HG02852 (cell line): ENCODE data around the gene ZNF410.
"Not testable (repeated sequence)": the region's sequence is repeated elsewhere in the genome, so short reads cannot be mapped to it uniquely, and the experiment has no call there.

ENCODE experiments used
- ATAC-seq: cut with Tn5 transposase; IDR thresholded peaks from one replicate; pipeline ENCODE4 v1.9.1; 2021; ENCODE audit warnings: mild to moderate bottlenecking, moderate library complexity; ENCODE audit not compliant: unreplicated experiment

The ZNF410 gene

GRCh38 chr14:73884438-73885190 is 2.0 kb upstream of the ZNF410 start:
- ATAC-seq: no peak

GRCh38 chr14:73887318-73887616 is 608 bp downstream of the ZNF410 start:
- ATAC-seq: no peak

GRCh38 chr14:73887694-73888459 is 1.2 kb downstream of the ZNF410 start:
- no peak for ATAC-seq

- no peak for ATAC-seq
These were observed 1.7 kb downstream of the ZNF410 start for GRCh38 chr14:73888460-73888725.

- ATAC-seq: no peak
These were observed 2.3 kb downstream of the ZNF410 start for GRCh38 chr14:73888971-73889370.

- no peak for ATAC-seq
These were observed 2.7 kb downstream of the ZNF410 start for GRCh38 chr14:73889376-73889775.

GRCh38 chr14:73894180-73894687 is 7.6 kb downstream of the ZNF410 start:
- not testable (repeated sequence) for ATAC-seq

GRCh38 chr14:73895939-73896338 is 9.3 kb downstream of the ZNF410 start:
- ATAC-seq: no peak

- no peak for ATAC-seq
These were observed 9.9 kb downstream of the ZNF410 start for GRCh38 chr14:73896521-73896920.

GRCh38 chr14:73903028-73903427 is 16.4 kb downstream of the ZNF410 start:
- no peak for ATAC-seq

GRCh38 chr14:73909681-73910080 is 23.0 kb downstream of the ZNF410 start:
- ATAC-seq: no peak

- ATAC-seq: no peak
These were observed 26.6 kb downstream of the ZNF410 start for GRCh38 chr14:73913256-73913655.

- no peak for ATAC-seq
These were observed 29.7 kb downstream of the ZNF410 start for GRCh38 chr14:73916324-73916723.

GRCh38 chr14:73919457-73919856 is 32.8 kb downstream of the ZNF410 start:
- not testable (repeated sequence) for ATAC-seq

- no peak for ATAC-seq
These were observed 37.7 kb downstream of the ZNF410 start for GRCh38 chr14:73924337-73924736.

- no peak for ATAC-seq
These were observed 49.0 kb downstream of the ZNF410 start for GRCh38 chr14:73935666-73936065.

GRCh38 chr14:73936548-73936947 is 49.9 kb downstream of the ZNF410 start:
- no peak for ATAC-seq

GRCh38 chr14:73937012-73937411 is 50.4 kb downstream of the ZNF410 start:
- ATAC-seq: no peak

- no peak for ATAC-seq
These were observed 55.5 kb downstream of the ZNF410 start for GRCh38 chr14:73942180-73942579.

GRCh38 chr14:73943083-73943482 is 56.4 kb downstream of the ZNF410 start:
- ATAC-seq: no peak

GRCh38 chr14:73944432-73945158 is 57.9 kb downstream of the ZNF410 start:
- no peak for ATAC-seq

GRCh38 chr14:73945159-73945670 is 58.6 kb downstream of the ZNF410 start:
- ATAC-seq: no peak
